ENCODE measurements around the gene SEMA3A. TPM values are rescaled to one million over a fixed set of nuclear protein-coding genes. Genes with fewer than 3 reads are reported as not detected.

The SEMA3A gene
- total RNA-seq, 1 experiment from 2014 or later, result 14.2 TPM

GRCh38 chr7:84108119-84108518 is 86.5 kb downstream of the SEMA3A start:
- H3K9me3 ChIP-seq (ENCODE audit: control insufficient read depth in 1 of 2, insufficient read depth in 1 of 2, low read depth in 1 of 2, low read length in 2 of 2), result no peaks in the 10 kb centered on the region
- no peaks in the 10 kb centered on the region for H3K27me3 ChIP-seq (ENCODE audit: insufficient read depth, low read length)
- peaks cover 0 to 4% of the 10 kb centered on the region in 2 experiments; a peak in 1 of 4 replicates for H3K4me1 ChIP-seq (ENCODE audit: control insufficient read depth in 1 of 2, insufficient read depth in 2 of 2, low read length in 2 of 2)
- intact Hi-C loops (cut with micrococcal nuclease), result no loop called here
- BruUV-seq (replicated peaks), result no TSS peak
- ChIA-PET CTCF (no interaction called here), POLR2A (no interaction called here), RAD21 (ENCODE audit: low non-redundant PET in 1 of 2, low total read pairs in 2 of 2, uncharacterized antibody in 2 of 2, unreplicated experiment in 2 of 2) (no interaction called here)
- TF ChIP-seq POLR2A (IDR thresholded peaks at IDR 0.05; ENCODE audit: borderline replicate concordance, extremely low read depth, insufficient read depth, insufficient read length) (no peak), EZH2 (IDR thresholded peaks at IDR 0.05) (no peak), CEBPB (IDR thresholded peaks at IDR 0.05; ENCODE audit: low read depth) (no peak), EGR1 (IDR thresholded peaks at IDR 0.05; ENCODE audit: low read depth) (no peak), ZBTB33 (IDR thresholded peaks at IDR 0.05; ENCODE audit: extremely low read depth, insufficient replicate concordance, low read length) (no peak), REST (IDR thresholded peaks at IDR 0.05; ENCODE audit: low read depth) (no peak), EZH2phosphoT487 (IDR thresholded peaks at IDR 0.05; ENCODE audit: borderline replicate concordance) (no peak), ATF3 (IDR thresholded peaks at IDR 0.05) (no peak), ZNF274 (IDR thresholded peaks at IDR 0.05; ENCODE audit: low read depth, low read length) (no peak), FOSL1 (IDR thresholded peaks at IDR 0.05; ENCODE audit: low read depth) (no peak), SRF (IDR thresholded peaks at IDR 0.05; ENCODE audit: low read depth) (no peak), JUND (IDR thresholded peaks at IDR 0.05) (no peak), MAX (IDR thresholded peaks at IDR 0.05) (no peak), TCF7L2 (IDR thresholded peaks at IDR 0.05; ENCODE audit: borderline replicate concordance, extremely low read depth, insufficient read depth, insufficient read length) (no peak), SP1 (IDR thresholded peaks at IDR 0.05; ENCODE audit: low read depth) (no peak)
- no peaks in the 10 kb centered on the region for H3K36me3 ChIP-seq (ENCODE audit: control insufficient read depth in 1 of 2, insufficient read depth in 2 of 2, low read length in 2 of 2)
- H4K20me1 ChIP-seq (ENCODE audit: insufficient read depth), result no peaks in the 10 kb centered on the region
- no peak overlapping the region for H3K4me3 ChIP-seq (replicated peaks in 1 of 2; ENCODE audit: low read depth in 1 of 2, low read length in 2 of 2)
- ATAC-seq, result no peak
- no peak overlapping the region for H3K9ac ChIP-seq (ENCODE audit: low read length)
- no peak overlapping the region for H3K27ac ChIP-seq (ENCODE audit: low read depth, low read length)
- no peaks in the 10 kb centered on the region for H3K9me2 ChIP-seq (ENCODE audit: insufficient read depth)
- no peak for DNase-seq (ENCODE audit: low read depth, low spot score)
- H3K79me2 ChIP-seq (ENCODE audit: insufficient read depth, low read length), result no peaks in the 10 kb centered on the region
- H3K4me2 ChIP-seq (ENCODE audit: low read length), result no peak overlapping the region
- H2AFZ ChIP-seq (ENCODE audit: low read depth, low read length, poor library complexity, severe bottlenecking), result no peak overlapping the region
